Measurements from ENCODE around the gene PDP2.

GRCh38 chr16:66848172-66848571, 32.1 kb upstream of the PDP2 start:
- no peak for TF ChIP-seq CTCF (conservative IDR thresholded peaks at IDR 0.05; ENCODE audit: low read depth, low read length)
- TF ChIP-seq EZH2 (IDR thresholded peaks at IDR 0.05; ENCODE audit: borderline replicate concordance, low read depth, low read length, poor library complexity, severe bottlenecking): no peak
